Keratinocyte (primary cell): ENCODE measurements around the gene ELOB.

Source experiments
- CTCF ChIP-seq, 3 experiments: IDR thresholded peaks in 1 of 3; conservative IDR thresholded peaks in 1 of 3; optimal IDR thresholded peaks in 1 of 3; 2 replicates in 2 of 3; 3 replicates in 1 of 3; pipeline versions ENCODE3 to v1.5.1; 2011; ENCODE audit warnings: low read length in 3 of 3, mild to moderate bottlenecking in 3 of 3, moderate library complexity in 2 of 3, control low read depth in 1 of 3, inconsistent platforms in 1 of 3; ENCODE audit not compliant: insufficient read depth in 2 of 3; ENCODE audit errors: extremely low read depth in 1 of 3
- EZH2 ChIP-seq: IDR thresholded peaks from one replicate; pipeline ENCODE4 v1.6.1; 2012; ENCODE audit warnings: inconsistent platforms, mild to moderate bottlenecking, low read length, moderate library complexity

GRCh38 chr16:2755158-2755557 is 21.9 kb downstream of the ELOB start:
- TF ChIP-seq CTCF (optimal IDR thresholded peaks at IDR 0.05 in 1 of 3, IDR thresholded peaks at IDR 0.05 in 1 of 3, conservative IDR thresholded peaks at IDR 0.05 in 1 of 3; ENCODE audit: extremely low read depth in 1 of 3, insufficient read depth in 2 of 3, low read length in 3 of 3) (no peak), EZH2 (no peak)
